K562 (cell line): ENCODE data around the gene CCDC106. TPM values are rescaled to one million over a fixed set of nuclear protein-coding genes. Genes with fewer than 3 reads are reported as not detected.

Experiments used
- ATAC-seq: fragments of 200-7000 bp; cut with Tn5 transposase; 3 replicates; pipeline ENCODE4 v1.9.1; 2020; ENCODE audit warnings: moderate library complexity
- BruUV-seq: library from RNA; stranded (reverse); fragments of 400-500 nt; replicated peaks from 2 replicates; lab custom pipeline; 2021; lab: Mats Ljungman, UMichigan
- CTCF ChIA-PET: fragments of 300-600 bp; formaldehyde crosslinking; extraction: SDS; loops from one replicate; lab custom pipeline; 2021; ENCODE audit warnings: low intra/inter-chr PET ratio; lab: Yijun Ruan, JAX
- POLR2A ChIA-PET: fragments of 300-600, 350-650 bp; sonication (Branson Sonifier 250); formaldehyde crosslinking; extraction: SDS; loops from one replicate; lab custom pipeline; 2021; ENCODE audit warnings: antibody characterized with exemption, inconsistent platforms; lab: Yijun Ruan, JAX
- DNase-seq, 4 experiments: peaks; one replicate each; pipeline versions ENCODE4 v3.0.0 to v3.0.0-alpha.2; 2011 to 2018; ENCODE audit warnings: low spot score in 3 of 4, mixed read lengths in 3 of 4; ENCODE audit errors: extremely low read depth in 1 of 4
- FAIRE-seq: peaks from 2 replicates; lab custom pipeline; 2011; peaks lifted over from hg19 to GRCh38; lab: Jason Lieb, UNC
- H2AFZ ChIP-seq: 2 replicates; pipeline ENCODE4 v1.6.0; 2011; ENCODE audit warnings: low read depth, low read length, control low read depth, inconsistent platforms
- H3K27ac ChIP-seq: fragments of 200-600 bp; 3 replicates; pipeline ENCODE4 v1.8.0; 2011; ENCODE audit warnings: low read depth, mild to moderate bottlenecking, control low read depth, inconsistent platforms, low read length, moderate library complexity, mixed read lengths; ENCODE audit errors: extremely low read depth
- H3K27me3 ChIP-seq, 2 experiments: fragments of 300-600 bp in 1 of 2; 2 replicates in 1 of 2; 3 replicates in 1 of 2; pipeline versions ENCODE4 v1.6.0 to v1.8.0; 2011; ENCODE audit warnings: inconsistent platforms in 2 of 2, low read length in 2 of 2, mild to moderate bottlenecking in 1 of 2, mixed read lengths in 1 of 2, moderate library complexity in 1 of 2; ENCODE audit not compliant: control insufficient read depth in 2 of 2, insufficient read depth in 2 of 2
- H3K36me3 ChIP-seq: fragments of 300-600 bp; 3 replicates; pipeline ENCODE4 v1.8.0; 2011; ENCODE audit warnings: mild to moderate bottlenecking, low read length, inconsistent platforms; ENCODE audit not compliant: control insufficient read depth, insufficient read depth
- H3K4me1 ChIP-seq, 2 experiments: fragments of 200-600 bp in 1 of 2; replicated peaks in 1 of 2; 2 replicates in 1 of 2; 3 replicates in 1 of 2; pipeline versions ENCODE4 v1.5.1 to v1.8.0; 2011; ENCODE audit warnings: inconsistent platforms in 2 of 2, low read length in 2 of 2, mild to moderate bottlenecking in 1 of 2, mixed read lengths in 1 of 2, moderate library complexity in 1 of 2; ENCODE audit not compliant: control insufficient read depth in 2 of 2, insufficient read depth in 2 of 2
- H3K4me2 ChIP-seq: 2 replicates; pipeline ENCODE4 v1.6.1; 2011; ENCODE audit warnings: low read length, control low read depth, inconsistent platforms, mixed read lengths; ENCODE audit not compliant: insufficient read depth
- H3K4me3 ChIP-seq: fragments of 200-600 bp; sonication (generic), shearing (Covaris generic); 2 replicates; pipeline ENCODE4 v1.5.1; 2016; ENCODE audit warnings: control low read depth, inconsistent platforms
- H3K79me2 ChIP-seq: fragments of 200-600 bp; 3 replicates; pipeline ENCODE4 v1.8.0; 2011; ENCODE audit warnings: low read length, inconsistent platforms; ENCODE audit not compliant: control insufficient read depth, insufficient read depth
- H3K9ac ChIP-seq, 2 experiments: 2 replicates each; pipeline versions ENCODE4 v1.6.0 to v1.6.1; 2011; ENCODE audit warnings: low read depth in 2 of 2, low read length in 2 of 2, control low read depth in 1 of 2, inconsistent platforms in 1 of 2, mild to moderate bottlenecking in 1 of 2, mixed read lengths in 1 of 2; ENCODE audit not compliant: insufficient read depth in 1 of 2
- H3K9me1 ChIP-seq: one replicate; pipeline ENCODE4 v1.6.0; 2011; ENCODE audit warnings: inconsistent platforms, mild to moderate bottlenecking, low read length, moderate library complexity; ENCODE audit not compliant: control insufficient read depth, insufficient read depth
- H3K9me3 ChIP-seq: replicated peaks from 2 replicates; pipeline ENCODE4 v1.5.1; 2011; ENCODE audit warnings: low read depth, low read length, inconsistent platforms; ENCODE audit not compliant: control insufficient read depth, insufficient read depth
- H4K20me1 ChIP-seq: replicated peaks from 2 replicates; pipeline ENCODE4 v1.6.1; 2011; ENCODE audit warnings: low read length, inconsistent platforms, mixed read lengths; ENCODE audit not compliant: control insufficient read depth, insufficient read depth
- FOXJ3 ChIP-seq: sonication (generic); formaldehyde crosslinking; IDR thresholded peaks from 2 replicates; pipeline ENCODE4 v1.4.0; 2020; ENCODE audit warnings: mild to moderate bottlenecking, missing genetic modification reagents
- GTF3C2 ChIP-seq: IDR thresholded peaks from 3 replicates; pipeline ENCODE4 v1.6.1; 2011; ENCODE audit warnings: borderline replicate concordance, mild to moderate bottlenecking, moderate library complexity; ENCODE audit not compliant: insufficient read length; ENCODE audit errors: extremely low read depth
- ZFP91 ChIP-seq: sonication (generic); formaldehyde crosslinking; IDR thresholded peaks from 2 replicates; pipeline ENCODE4 v1.8.0; 2022; ENCODE audit warnings: mild to moderate bottlenecking, missing genetic modification reagents
- ZNF3 ChIP-seq: fragments of 250-450 bp; sonication (Bioruptor Pico); IDR thresholded peaks from 2 replicates; pipeline ENCODE4 v1.5.0; 2021; ENCODE audit warnings: mild to moderate bottlenecking, moderate library complexity
- WGBS: fragments of 100-300 bp; shearing (Covaris generic); methylation state at CpG from one replicate; pipeline ENCODE4 v1.1.6; 2016; ENCODE audit warnings: low coverage, mixed read lengths; ENCODE audit not compliant: insufficient coverage; ENCODE audit errors: missing lambda C conversion rate; 5-methylcytosine and 5-hydroxymethylcytosine counted together
- in situ Hi-C: fragments of 300-500 bp; cut with MboI; formaldehyde crosslinking; loops from 4 replicates; pipeline ENCODE4 v1.15.0; 2018; ENCODE audit warnings: inconsistent platforms, mixed read lengths
- intact Hi-C: fragments of 100-400 bp; cut with micrococcal nuclease; formaldehyde crosslinking; loops from 2 replicates; pipeline ENCODE4 v1.14.2; 2022
- polyA plus RNA-seq, 8 experiments: library from polyadenylated mRNA; depleted of rRNA in 4 of 8; stranded (reverse) in 5 of 8; unstranded in 3 of 8; fragments of >200 nt; fragmentation: Nextera tagmentation in 2 of 8; fragmentation: Illumina TruSeq in 1 of 8; extraction: Ambion mirVana in 2 of 8; extraction: Trizol in 1 of 8; gene quantifications; 2 replicates each; pipeline versions ENCODE4 v1.2.1 to v1.2.3, GENCODE V29; 2011 to 2014; ENCODE audit warnings: inconsistent platforms in 1 of 8, missing spikeins in 1 of 8
- total RNA-seq, 7 experiments: library from RNA; depleted of rRNA in 6 of 7; stranded (reverse); fragments of >200 nt in 6 of 7; fragmentation: Illumina TruSeq in 2 of 7; extraction: Trizol in 2 of 7; gene quantifications; 2 replicates each; pipeline versions ENCODE4 v1.2.1 to v1.2.3, GENCODE V29; 2011 to 2021; ENCODE audit warnings: low replicate concordance in 1 of 7

The CCDC106 gene
- total and polyA plus RNA-seq, 9 of the 15 experiments (the other 6 are each of a cell fraction or from before 2014, with no cell fraction given), result 0.10 to 27.5 (median 15.0) TPM; not detected in 1

- Histone ChIP-seq H3K27me3 (no peaks in the 10 kb centered on the region), H3K9me1 (peaks cover 6% of the 10 kb centered on the region), H3K9me3 (no peaks in the 10 kb centered on the region), H3K4me3 (peak overlapping the region; percentile 83), H3K79me2 (peaks cover 91% of the 10 kb centered on the region), H3K27ac (peak overlapping the region; percentile 83), H3K9ac (peak overlapping the region; percentile 81 to 98), H4K20me1 (peaks cover 41% of the 10 kb centered on the region), H2AFZ (no peak overlapping the region), H3K4me1 (peaks cover 46 to 76% of the 10 kb centered on the region in 2 experiments), H3K36me3 (peaks cover 82% of the 10 kb centered on the region; the same call in 2 of the 3 replicates), H3K4me2 (peak overlapping the region; percentile 89)
- in situ Hi-C loops, result no loop called here
- BruUV-seq, result no TSS peak
- ATAC-seq (no peak), DNase-seq (no peak), FAIRE-seq (peak; percentile 23)
- ChIA-PET POLR2A (interaction anchor here (0.9 to 1.6 kb wide), 5 partner anchors 13 to 51 kb away, joined by 3 to 7 read pairs (median 4); partner anchors contain the start of genes U2AF2 and ZNF784), CTCF (no interaction called here)
- intact Hi-C loops, result no loop called here
- WGBS, result 4% methylated on average over 16 of the region's 16 CpGs
- TF ChIP-seq GTF3C2 (no peak), ZFP91 (CRISPR knock-in tag) (no peak), FOXJ3 (CRISPR knock-in tag) (no peak), ZNF3 (CRISPR knock-in tag) (no peak)
These were observed 27.8 kb downstream of the CCDC106 start for GRCh38 chr19:55675661-55676354.
